ENCODE data around the gene EXOC4. TPM values are rescaled to one million over a fixed set of nuclear protein-coding genes. Genes with fewer than 3 reads are reported as not detected.

Gene EXOC4
- total and polyA plus RNA-seq, 2 of the 13 experiments (the other 11 are each of a cell fraction or from before 2014, with no cell fraction given), result 22.5 to 39.0 TPM

DNA sequence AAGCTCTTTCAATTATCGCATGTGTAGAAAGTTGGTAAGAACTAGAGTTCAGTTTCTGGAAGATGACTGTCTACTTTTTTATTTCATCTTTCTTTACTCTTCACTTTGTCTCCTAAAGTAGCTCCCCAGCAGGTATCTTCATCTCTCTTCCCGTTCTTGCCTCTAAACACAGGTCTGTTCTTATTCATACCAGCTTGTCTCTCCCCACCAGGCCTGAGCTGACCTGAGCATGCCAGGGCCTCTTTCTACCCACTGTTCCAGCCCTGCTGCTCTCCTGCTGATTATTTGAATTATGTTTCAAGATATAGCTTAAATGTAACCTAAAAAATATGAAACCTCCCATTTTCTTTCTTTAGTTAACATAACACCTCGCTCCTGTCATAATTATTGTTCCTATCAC, 488.2 kb downstream of the EXOC4 start:
- ChIA-PET CTCF (ENCODE audit: low intra/inter-chr PET ratio, low total read pairs) (no interaction called here), POLR2A (no interaction called here)
- Histone ChIP-seq H4K20me1 (ENCODE audit: insufficient read depth, low read length) (no peaks in the 10 kb centered on the region), H2AFZ (ENCODE audit: low read length) (no peak overlapping the region), H3K9ac (ENCODE audit: insufficient read depth, low read depth, low read length) (no peak overlapping the region), H3K36me3 (replicated peaks in 1 of 2; ENCODE audit: control insufficient read depth in 1 of 2, insufficient read depth in 2 of 2, low read length in 2 of 2) (no peaks in the 10 kb centered on the region), H3K4me3 (replicated peaks in 1 of 3; ENCODE audit: insufficient read depth in 1 of 3, low read depth in 2 of 3, low read length in 3 of 3) (no peak overlapping the region), H3K79me2 (ENCODE audit: insufficient read depth, low read length) (no peaks in the 10 kb centered on the region), H3K9me3 (ENCODE audit: low read length) (no peaks in the 10 kb centered on the region), H3K4me1 (ENCODE audit: insufficient read depth, low read length) (no peaks in the 10 kb centered on the region), H3K4me2 (ENCODE audit: low read depth, low read length) (no peak overlapping the region), H3K27ac (ENCODE audit: extremely low read length, insufficient read depth, low read length) (no peak overlapping the region), H3K27me3 (ENCODE audit: control insufficient read depth in 1 of 2, insufficient read depth in 2 of 2, low read length in 2 of 2) (no peaks in the 10 kb centered on the region)
- FAIRE-seq (no peak), ATAC-seq (no peak), DNase-seq (ENCODE audit: low spot score) (no peak)
- TF ChIP-seq DMAP1 (CRISPR knock-in tag; IDR thresholded peaks at IDR 0.05) (no peak), ZNF432 (CRISPR knock-in tag; IDR thresholded peaks at IDR 0.05; ENCODE audit: borderline replicate concordance) (no peak), HOXD1 (CRISPR knock-in tag; IDR thresholded peaks at IDR 0.05) (no peak), ZNF232 (CRISPR knock-in tag; IDR thresholded peaks at IDR 0.05; ENCODE audit: borderline replicate concordance) (no peak), ZNF224 (CRISPR knock-in tag; IDR thresholded peaks at IDR 0.05) (no peak), SNRNP70 (IDR thresholded peaks at IDR 0.05; ENCODE audit: low read depth, low read length) (no peak), ZNF552 (CRISPR knock-in tag; IDR thresholded peaks at IDR 0.05; ENCODE audit: borderline replicate concordance) (no peak), XBP1 (CRISPR knock-in tag; IDR thresholded peaks at IDR 0.05) (no peak), MATR3 (CRISPR knock-in tag; IDR thresholded peaks at IDR 0.05) (no peak), ZNF335 (CRISPR knock-in tag; IDR thresholded peaks at IDR 0.05) (no peak), ZNF460 (CRISPR knock-in tag; IDR thresholded peaks at IDR 0.05; ENCODE audit: borderline replicate concordance) (no peak), HIVEP1 (CRISPR knock-in tag; IDR thresholded peaks at IDR 0.05) (no peak)
- TF ChIP-seq, protein P1, sequence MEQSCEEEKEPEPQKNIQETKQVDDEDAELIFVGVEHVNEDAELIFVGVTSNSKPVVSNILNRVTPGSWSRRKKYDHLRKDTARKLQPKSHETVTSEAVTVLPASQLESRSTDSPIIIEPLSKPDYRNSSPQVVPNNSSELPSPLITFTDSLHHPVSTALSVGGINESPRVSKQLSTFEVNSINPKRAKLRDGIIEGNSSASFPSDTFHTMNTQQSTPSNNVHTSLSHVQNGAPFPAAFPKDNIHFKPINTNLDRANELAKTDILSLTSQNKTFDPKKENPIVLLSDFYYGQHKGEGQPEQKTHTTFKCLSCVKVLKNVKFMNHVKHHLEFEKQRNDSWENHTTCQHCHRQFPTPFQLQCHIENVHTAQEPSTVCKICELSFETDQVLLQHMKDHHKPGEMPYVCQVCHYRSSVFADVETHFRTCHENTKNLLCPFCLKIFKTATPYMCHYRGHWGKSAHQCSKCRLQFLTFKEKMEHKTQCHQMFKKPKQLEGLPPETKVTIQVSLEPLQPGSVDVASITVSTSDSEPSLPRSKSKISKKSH (CRISPR knock-in tag; IDR thresholded peaks at IDR 0.05; ENCODE audit: borderline replicate concordance), result no peak
- TF ChIP-seq, protein P2, sequence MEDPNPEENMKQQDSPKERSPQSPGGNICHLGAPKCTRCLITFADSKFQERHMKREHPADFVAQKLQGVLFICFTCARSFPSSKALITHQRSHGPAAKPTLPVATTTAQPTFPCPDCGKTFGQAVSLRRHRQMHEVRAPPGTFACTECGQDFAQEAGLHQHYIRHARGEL (CRISPR knock-in tag; IDR thresholded peaks at IDR 0.05), result no peak
- WGBS (ENCODE audit: low lambda C conversion rate), result 94% methylated on average over 3 of the region's 3 CpGs
- intact Hi-C loops (cut with micrococcal nuclease; ENCODE audit: unreplicated experiment), result no loop called here
- BruUV-seq (replicated peaks), result no TSS peak
- in situ Hi-C loops (cut with HindIII; ENCODE audit: extremely low pct_ligation_motif_present, low pct_unique_long_range_greater_than_20kb), result no loop called here

Measured in HepG2 (cell line).